Fibroblast of pulmonary artery (primary cell): Measurements from ENCODE around the gene SDSL.

Experiments used
- DNase-seq: peaks from one replicate; pipeline ENCODE4 v3.0.0-alpha.2; 2010; ENCODE audit warnings: low read depth
- H3K4me3 ChIP-seq: replicated peaks from 2 replicates; pipeline ENCODE4 v1.5.1; 2011; ENCODE audit warnings: low read depth, mild to moderate bottlenecking, control low read depth, low read length, moderate library complexity
- CTCF ChIP-seq: IDR thresholded peaks from 2 replicates; pipeline ENCODE4 v1.5.1; 2011; ENCODE audit warnings: mild to moderate bottlenecking, control low read depth, low read length, inconsistent platforms; ENCODE audit errors: missing control alignments

SDSL gene

GRCh38 chr12:113456761-113457160, 34.6 kb downstream of the SDSL start:
- DNase-seq, result no peak
- H3K4me3 ChIP-seq, result no peak overlapping the region
- no peak for TF ChIP-seq CTCF

GRCh38 chr12:113457185-113457584, 35.0 kb downstream of the SDSL start:
- DNase-seq, result no peak
- no peak overlapping the region for H3K4me3 ChIP-seq
- no peak for TF ChIP-seq CTCF

GRCh38 chr12:113457710-113458109, 35.5 kb downstream of the SDSL start:
- TF ChIP-seq CTCF, result no peak
- DNase-seq, result no peak
- no peak overlapping the region for H3K4me3 ChIP-seq

- DNase-seq, result no peak
- no peak overlapping the region for H3K4me3 ChIP-seq
- TF ChIP-seq CTCF, result no peak
Measured at GRCh38 chr12:113459981-113460380, 37.8 kb downstream of the SDSL start.

GRCh38 chr12:113461666-113462065, 39.5 kb downstream of the SDSL start:
- TF ChIP-seq CTCF, result peak; percentile 61
- peak; percentile 23 for DNase-seq
- no peak overlapping the region for H3K4me3 ChIP-seq

- H3K4me3 ChIP-seq, result peak overlapping the region; percentile 25
- peak; percentile 82 for DNase-seq
- TF ChIP-seq CTCF, result peak; percentile 92
Measured at GRCh38 chr12:113462117-113462774, 40.1 kb downstream of the SDSL start.
